ENCODE data around the gene TMPRSS11E.
A peak's percentile ranks its signal among the peaks of the same experiment; 100 is the strongest.

DNA sequence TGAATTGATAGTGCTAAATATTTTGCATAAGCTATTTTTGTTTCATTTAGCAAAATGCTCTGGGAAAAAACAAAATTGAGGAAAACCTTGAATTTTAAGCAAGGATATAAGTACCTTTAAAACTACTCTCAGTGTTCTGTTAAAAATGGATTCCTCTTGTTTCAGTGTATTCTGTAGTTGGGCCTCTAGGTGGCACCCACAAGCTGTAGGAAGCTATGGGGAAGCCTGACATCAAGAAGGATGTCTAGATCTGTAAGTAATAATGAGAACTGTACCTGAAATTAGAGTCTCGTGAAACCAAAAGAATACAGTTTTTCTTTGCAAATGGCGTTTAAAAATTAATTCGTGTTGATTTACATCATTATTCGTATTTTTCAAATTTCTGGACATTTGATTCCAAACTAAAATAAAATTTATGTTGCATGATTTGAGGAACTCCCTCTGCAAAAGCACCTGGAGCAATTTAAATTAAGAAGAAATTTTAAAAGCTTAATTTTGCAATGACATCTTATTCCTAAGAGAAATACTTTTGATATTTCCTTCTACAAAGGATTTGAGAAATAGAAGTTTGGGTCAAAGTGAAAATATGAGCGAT lies 51.2 kb downstream of the TMPRSS11E start:
- TF ChIP-seq, protein P1, sequence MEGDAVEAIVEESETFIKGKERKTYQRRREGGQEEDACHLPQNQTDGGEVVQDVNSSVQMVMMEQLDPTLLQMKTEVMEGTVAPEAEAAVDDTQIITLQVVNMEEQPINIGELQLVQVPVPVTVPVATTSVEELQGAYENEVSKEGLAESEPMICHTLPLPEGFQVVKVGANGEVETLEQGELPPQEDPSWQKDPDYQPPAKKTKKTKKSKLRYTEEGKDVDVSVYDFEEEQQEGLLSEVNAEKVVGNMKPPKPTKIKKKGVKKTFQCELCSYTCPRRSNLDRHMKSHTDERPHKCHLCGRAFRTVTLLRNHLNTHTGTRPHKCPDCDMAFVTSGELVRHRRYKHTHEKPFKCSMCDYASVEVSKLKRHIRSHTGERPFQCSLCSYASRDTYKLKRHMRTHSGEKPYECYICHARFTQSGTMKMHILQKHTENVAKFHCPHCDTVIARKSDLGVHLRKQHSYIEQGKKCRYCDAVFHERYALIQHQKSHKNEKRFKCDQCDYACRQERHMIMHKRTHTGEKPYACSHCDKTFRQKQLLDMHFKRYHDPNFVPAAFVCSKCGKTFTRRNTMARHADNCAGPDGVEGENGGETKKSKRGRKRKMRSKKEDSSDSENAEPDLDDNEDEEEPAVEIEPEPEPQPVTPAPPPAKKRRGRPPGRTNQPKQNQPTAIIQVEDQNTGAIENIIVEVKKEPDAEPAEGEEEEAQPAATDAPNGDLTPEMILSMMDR (IDR thresholded peaks at IDR 0.05; ENCODE audit: insufficient read depth, low read depth, low read length) = peak; percentile 95
- TF ChIP-seq EZH2 (IDR thresholded peaks at IDR 0.05; ENCODE audit: insufficient read depth, low read length) = no peak

Data from astrocyte (in vitro differentiated cells and primary cell).